IPS-18a (cell line): Measurements from ENCODE around the gene SLC43A1.
A peak's percentile ranks its signal among the peaks of the same experiment; 100 is the strongest.

Experiments used
- H3K27ac ChIP-seq: one replicate; pipeline ENCODE4 v1.5.1; 2013; ENCODE audit warnings: low read length
- H3K27me3 ChIP-seq: one replicate; pipeline ENCODE4 v1.6.1; 2013; ENCODE audit warnings: mild to moderate bottlenecking, low read length; ENCODE audit not compliant: control insufficient read depth, insufficient read depth
- H3K36me3 ChIP-seq: one replicate; pipeline ENCODE4 v1.6.1; 2013; ENCODE audit warnings: low read depth, low read length; ENCODE audit not compliant: control insufficient read depth
- H3K4me1 ChIP-seq: one replicate; pipeline ENCODE4 v1.6.1; 2013; ENCODE audit warnings: low read depth, low read length; ENCODE audit not compliant: control insufficient read depth
- H3K4me3 ChIP-seq: one replicate; pipeline ENCODE4 v1.5.1; 2013; ENCODE audit warnings: low read length
- H3K9ac ChIP-seq: one replicate; pipeline ENCODE4 v1.6.1; 2013; ENCODE audit warnings: mild to moderate bottlenecking, low read length, moderate library complexity
- H3K9me3 ChIP-seq: one replicate; pipeline ENCODE4 v1.6.1; 2013; ENCODE audit warnings: low read depth, low read length; ENCODE audit not compliant: control insufficient read depth

The SLC43A1 gene

DNA sequence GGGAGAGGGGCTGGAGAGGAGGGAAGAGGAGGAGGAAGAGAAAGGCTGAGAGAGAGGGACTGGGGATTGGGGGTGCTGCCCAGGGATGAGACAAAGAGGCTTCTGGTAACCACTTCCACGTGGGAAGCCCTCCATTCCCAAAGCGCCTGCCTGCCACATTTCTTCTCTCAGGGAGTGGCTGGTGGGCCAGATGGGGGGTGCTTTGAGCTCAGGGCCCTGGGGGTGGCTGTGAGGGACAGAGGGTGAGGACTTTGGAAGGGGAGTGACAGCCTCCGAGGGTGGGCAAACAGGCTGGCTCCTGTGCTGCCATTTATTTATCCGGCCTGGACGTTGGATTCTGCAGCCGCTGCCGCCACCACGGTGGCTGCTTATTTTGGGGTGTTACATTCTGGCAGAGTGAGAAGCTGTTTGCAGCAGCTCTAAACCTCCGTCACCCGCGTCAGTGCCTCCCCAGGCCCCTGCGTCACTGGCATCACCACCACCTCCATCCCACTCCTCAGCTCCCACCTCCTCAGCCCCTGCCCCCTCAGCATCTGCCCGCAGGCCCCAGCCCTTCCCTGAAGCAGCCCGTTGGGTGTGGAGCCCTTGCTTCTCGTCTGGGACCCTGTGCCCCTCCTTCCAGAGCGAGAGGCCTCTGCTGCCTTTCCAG is 53.5 kb downstream of the SLC43A1 start:
- Histone ChIP-seq H3K9me3 (no peaks in the 10 kb centered on the region), H3K27me3 (peaks cover 52% of the 10 kb centered on the region), H3K27ac (no peak overlapping the region), H3K4me1 (peaks cover 24% of the 10 kb centered on the region), H3K9ac (no peak overlapping the region), H3K36me3 (no peaks in the 10 kb centered on the region), H3K4me3 (peak overlapping the region; percentile 53)

DNA sequence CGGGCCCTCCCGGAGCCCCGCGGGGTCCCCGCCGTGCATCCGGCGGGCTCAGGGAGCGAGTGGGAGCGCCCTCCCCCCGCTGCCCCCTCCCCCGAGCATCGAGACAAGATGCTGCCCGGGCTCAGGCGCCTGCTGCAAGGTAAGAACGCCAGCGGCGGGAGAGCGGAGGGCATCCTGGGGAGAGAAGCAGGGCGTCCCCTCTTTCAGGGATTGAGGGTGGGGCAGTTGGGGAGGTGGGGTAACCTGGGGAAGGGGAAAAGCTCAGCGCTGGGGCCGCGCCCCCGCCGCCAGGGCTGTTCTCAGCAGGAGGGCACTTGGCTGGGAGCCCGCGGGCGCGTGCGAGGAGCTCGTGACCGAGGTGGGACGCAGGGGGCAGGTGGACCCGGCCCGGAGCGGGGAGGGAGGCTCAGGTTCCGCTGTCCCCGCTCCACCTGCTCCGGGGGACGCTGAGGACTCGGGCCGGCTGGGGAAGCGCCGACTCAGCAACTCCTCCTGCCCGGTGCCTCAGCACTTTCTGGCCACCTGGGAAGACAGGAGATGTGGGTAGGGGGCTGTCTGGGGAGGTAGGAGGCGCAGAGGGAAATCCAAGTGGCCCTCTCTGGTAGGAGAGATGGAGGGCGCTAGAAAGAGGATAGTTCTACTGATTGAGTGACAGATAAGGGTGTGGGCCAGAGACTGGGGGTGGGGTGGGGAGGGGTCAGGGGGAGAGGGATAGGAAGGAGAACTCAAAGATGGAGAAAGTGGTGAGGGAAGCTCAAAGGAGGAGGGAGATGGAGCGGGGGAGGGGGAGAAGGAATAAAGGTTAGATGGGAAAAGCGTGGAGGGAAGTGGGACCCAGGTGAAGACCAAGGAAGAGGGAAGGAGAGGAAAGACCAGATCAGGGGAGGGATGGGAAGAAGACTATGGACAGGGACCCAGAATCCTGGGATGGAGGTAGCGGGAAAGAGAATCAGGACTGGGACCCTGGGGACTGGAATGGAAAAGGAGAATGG is 54.4 kb downstream of the SLC43A1 start:
- H3K9me3 ChIP-seq: no peaks in the 10 kb centered on the region
- H3K27me3 ChIP-seq: peaks cover 56% of the 10 kb centered on the region

DNA sequence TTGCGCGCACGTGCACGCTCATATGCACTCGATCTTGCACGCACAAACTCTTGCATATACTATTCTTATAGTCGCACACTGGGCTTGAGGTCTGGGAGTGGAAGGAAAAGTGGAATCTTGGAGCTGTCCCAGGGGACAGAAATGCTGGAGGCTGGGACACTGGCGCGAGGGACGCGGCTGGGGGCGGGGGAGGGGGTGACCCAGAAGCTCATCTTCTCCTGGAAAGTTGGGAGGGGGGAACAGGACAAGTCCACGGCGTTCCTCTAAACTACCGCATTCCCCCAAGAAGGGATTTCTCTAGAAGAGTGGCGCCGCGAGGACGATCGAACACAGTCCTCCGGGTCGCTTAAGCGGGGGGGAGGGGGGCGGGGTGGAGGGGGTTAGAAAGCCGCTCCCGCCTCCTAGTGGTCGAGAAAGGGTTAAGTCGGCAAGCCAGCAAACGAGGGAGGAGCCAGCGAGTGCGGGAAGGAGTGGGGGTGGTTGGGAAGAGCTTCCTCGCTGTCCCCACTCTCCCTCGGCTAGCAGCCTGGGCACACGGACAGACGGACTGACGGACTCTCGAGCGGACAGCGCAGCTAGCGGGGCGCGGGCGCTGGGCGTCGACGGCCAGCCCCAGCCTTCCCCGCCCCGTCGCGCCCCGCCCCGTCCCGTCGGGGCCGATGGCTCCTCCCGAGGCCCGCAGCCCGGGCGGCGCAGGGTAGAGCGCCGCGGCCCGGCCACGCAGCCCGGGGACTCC is 55.3 kb downstream of the SLC43A1 start, which contains the start of gene RTN4RL2:
Gene RTN4RL2 (plus strand): TSS at position 507 of the 736 bp plus-strand sequence. CDS start 338 bp downstream, outside the sequence.
- Histone ChIP-seq H3K36me3 (no peaks in the 10 kb centered on the region), H3K9ac (peak within 1 kb of the TSS; percentile 33), H3K4me3 (peak within 1 kb of the TSS; percentile 53), H3K27me3 (peaks cover 60% of the 10 kb centered on the region), H3K27ac (no peak within 1 kb of the TSS), H3K9me3 (no peaks in the 10 kb centered on the region), H3K4me1 (peaks cover 25% of the 10 kb centered on the region)

More for the DNA sequence above, 54.4 kb downstream of the SLC43A1 start:
- Histone ChIP-seq H3K27ac (no peak overlapping the region), H3K4me3 (peak overlapping the region; percentile 53), H3K9ac (peak overlapping the region; percentile 33), H3K4me1 (peaks cover 25% of the 10 kb centered on the region), H3K36me3 (no peaks in the 10 kb centered on the region)

DNA sequence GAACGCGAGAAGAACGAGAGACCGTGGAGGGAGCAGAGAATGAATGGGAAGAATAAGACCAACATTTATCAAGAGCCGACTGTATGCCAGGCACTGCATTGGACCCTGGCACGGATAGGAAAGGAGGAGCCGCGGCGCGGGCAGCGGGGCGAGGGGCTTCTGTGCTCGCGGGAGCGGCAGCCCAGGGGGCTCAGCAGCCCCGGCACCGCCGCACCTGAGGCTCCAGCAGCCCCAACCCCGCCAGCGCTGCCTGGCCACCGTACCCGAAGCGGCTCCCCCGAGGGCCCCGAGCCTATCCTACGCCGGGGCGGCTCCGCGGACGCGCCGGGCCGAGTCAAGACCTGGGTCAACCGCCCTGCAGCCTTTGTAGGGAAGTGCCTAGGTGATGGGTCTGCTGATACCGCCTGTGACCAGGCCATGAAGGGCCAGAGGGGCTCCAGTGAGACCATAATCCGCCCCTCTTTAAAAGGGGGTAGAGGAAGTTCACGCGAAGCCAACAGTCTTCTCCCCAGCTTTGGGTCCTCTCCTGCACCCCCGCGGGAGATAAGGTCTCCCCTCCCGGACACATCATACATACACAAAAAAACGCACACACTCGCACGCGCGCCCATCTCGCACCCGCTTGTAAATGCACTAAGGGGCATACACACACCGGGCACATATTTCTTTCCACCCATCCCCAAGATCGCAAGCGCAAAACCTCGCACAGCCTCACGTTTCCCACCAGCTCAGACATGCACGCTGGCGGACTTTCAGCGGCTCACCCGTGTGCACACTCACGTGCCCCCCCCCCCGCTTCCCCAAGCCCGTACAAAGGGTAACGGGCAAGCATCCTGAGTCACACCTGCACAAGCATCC is 56.1 kb downstream of the SLC43A1 start:
- Histone ChIP-seq H3K36me3 (no peaks in the 10 kb centered on the region), H3K9ac (no peak overlapping the region), H3K27me3 (peaks cover 60% of the 10 kb centered on the region), H3K4me1 (peaks cover 25% of the 10 kb centered on the region), H3K9me3 (no peaks in the 10 kb centered on the region), H3K27ac (no peak overlapping the region), H3K4me3 (peak overlapping the region; percentile 53)

DNA sequence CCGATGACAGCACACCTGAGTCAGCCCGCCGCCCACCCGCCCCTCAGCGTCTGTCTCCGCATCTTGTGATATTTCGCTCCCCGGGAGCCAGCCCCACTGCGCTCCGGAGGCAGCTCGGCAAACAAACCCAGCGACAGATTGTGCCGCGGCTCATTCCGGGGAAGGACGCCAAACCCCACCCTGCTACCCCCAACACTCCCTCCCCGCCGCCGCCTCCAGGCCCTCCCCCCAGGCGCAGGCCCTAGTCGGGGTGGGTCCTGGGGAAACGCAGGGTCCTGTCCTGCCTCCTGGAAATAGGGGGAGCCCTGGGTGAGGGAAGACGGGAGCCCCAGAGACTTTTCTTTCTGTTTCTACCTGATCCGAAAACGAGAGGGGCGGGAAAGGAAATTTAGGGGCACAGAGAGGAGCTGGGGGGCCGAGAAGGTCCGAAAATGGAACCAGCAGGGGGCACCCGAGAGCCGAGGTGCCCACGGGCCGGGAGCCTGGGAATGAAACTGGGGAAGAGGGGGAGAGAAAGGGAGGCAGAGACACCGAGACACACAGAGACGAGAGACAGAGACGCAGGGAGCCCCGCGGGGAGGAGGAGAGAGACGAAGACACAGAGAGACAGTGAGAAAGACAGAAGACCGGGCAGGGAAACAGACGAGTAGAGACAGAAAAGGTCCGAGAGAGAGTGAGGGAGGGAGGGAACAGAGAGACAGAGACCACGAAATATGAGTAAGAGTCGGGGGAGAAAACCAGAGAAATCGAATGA is 56.9 kb downstream of the SLC43A1 start:
- Histone ChIP-seq H3K27me3 (peaks cover 60% of the 10 kb centered on the region), H3K9me3 (no peaks in the 10 kb centered on the region), H3K4me1 (peaks cover 19% of the 10 kb centered on the region), H3K9ac (no peak overlapping the region), H3K36me3 (no peaks in the 10 kb centered on the region), H3K27ac (no peak overlapping the region), H3K4me3 (peak overlapping the region; percentile 53)

DNA sequence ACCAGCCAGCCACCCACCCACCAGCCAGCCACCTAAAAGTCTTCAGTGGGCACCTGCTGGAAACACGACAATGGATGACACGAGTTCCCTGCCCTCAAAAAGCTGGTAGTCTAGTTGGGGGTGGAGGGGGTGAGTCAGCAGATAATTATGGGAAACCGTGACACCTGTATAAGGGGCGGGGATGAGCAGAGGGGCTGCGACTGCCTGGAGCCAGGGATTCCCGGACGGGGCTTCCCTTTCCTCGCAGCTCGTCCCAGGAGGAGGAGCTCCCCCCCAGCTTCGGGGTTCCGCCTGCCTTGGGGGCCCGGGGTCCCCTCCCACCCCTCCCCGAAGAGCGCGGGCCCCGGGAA is 57.5 kb downstream of the SLC43A1 start:
- Histone ChIP-seq H3K4me1 (peaks cover 14% of the 10 kb centered on the region), H3K9me3 (no peaks in the 10 kb centered on the region), H3K9ac (no peak overlapping the region), H3K27me3 (peaks cover 57% of the 10 kb centered on the region), H3K27ac (no peak overlapping the region), H3K36me3 (no peaks in the 10 kb centered on the region), H3K4me3 (peak overlapping the region; percentile 53)

DNA sequence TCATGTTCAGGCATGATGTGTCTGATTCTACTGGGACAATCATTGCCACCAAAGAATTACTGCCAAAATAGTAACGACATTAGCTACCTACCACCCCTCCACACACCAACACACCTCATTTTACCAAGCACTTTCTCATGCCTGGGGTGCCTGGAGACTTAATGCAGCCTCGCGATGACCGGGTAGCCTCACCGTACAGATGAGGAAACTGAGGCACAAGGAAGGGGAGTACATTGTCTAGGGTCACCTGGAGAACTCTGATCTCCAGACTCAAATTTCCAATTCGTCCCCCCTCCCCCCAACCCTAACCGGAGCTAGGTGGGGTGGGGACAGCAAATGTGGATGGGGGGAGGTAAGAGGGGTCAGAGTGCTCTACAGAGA is 57.9 kb downstream of the SLC43A1 start:
- Histone ChIP-seq H3K9me3 (no peaks in the 10 kb centered on the region), H3K27ac (no peak overlapping the region), H3K9ac (no peak overlapping the region), H3K27me3 (peaks cover 57% of the 10 kb centered on the region), H3K4me3 (peak overlapping the region; percentile 53), H3K36me3 (no peaks in the 10 kb centered on the region), H3K4me1 (peaks cover 13% of the 10 kb centered on the region)

DNA sequence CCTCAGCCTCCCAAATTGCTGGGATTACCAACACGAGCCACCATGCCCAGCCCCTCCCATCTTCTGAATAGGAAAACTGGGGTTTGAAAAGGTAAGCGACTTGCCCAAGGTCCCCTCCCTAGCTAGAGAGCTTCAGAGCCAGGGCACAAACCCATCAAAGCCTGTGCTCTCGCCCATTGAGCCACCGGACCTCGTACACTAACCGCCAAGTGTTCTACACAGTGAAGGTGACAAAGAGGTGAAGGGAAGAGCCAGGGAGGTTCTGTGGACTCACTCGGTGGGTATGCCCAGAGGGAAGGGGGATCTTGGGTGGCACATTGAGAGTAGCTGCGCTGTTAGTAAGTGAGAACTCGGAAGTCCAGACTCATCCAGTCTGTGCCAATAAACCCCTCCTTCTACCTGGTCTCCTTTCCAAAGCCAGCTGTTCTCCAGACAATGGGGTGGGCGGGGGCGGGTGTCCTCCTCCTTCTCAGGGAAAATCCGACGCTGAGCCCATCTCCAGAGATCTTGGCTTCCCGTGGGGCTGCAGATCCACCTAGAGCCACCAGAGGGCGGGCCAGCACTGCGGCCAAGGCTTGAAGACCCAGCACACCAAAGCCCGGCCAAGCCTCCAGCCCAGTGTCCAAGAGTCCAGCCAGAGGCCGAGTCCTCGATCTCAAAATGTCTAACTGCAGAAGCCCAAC is 58.4 kb downstream of the SLC43A1 start:
- Histone ChIP-seq H3K27ac (no peak overlapping the region), H3K4me3 (peak overlapping the region; percentile 53), H3K36me3 (no peaks in the 10 kb centered on the region), H3K9me3 (no peaks in the 10 kb centered on the region), H3K4me1 (peaks cover 13% of the 10 kb centered on the region), H3K27me3 (peaks cover 57% of the 10 kb centered on the region), H3K9ac (no peak overlapping the region)

DNA sequence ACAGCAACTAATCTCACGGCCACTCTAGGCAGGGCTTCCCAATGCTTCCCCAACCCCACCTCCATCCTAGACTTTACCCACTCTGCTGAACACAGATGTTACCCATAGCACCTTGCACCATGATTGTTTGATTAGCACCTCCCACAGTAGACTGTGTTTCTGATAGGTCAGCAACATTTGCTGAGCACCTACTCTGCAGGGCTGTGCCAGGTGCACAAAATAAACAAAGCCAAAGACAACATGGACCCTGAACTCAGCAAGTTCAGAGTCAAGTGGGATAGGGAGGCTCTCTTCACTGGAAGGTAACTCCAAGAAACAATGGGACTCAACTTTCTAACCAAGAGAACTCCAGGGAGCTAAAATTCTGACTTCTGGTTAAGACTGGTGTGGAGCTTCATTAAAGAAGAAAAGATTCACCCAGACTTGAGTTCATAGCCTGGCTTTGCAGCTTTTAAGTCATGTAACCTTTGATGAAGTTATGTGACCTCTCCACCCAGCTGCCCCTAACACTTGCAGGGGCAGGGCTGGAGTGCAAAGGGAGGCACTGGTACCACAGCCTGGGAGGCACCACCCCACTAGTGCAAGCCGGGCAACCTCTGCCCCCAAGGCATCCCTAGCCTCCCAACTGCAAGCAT is 61.8 kb downstream of the SLC43A1 start:
- peaks cover 46% of the 10 kb centered on the region for H3K27me3 ChIP-seq
- no peaks in the 10 kb centered on the region for H3K9me3 ChIP-seq
- H3K4me1 ChIP-seq: peaks cover 9% of the 10 kb centered on the region
- H3K27ac ChIP-seq: no peak overlapping the region
- H3K9ac ChIP-seq: no peak overlapping the region
- H3K36me3 ChIP-seq: no peaks in the 10 kb centered on the region
- no peak overlapping the region for H3K4me3 ChIP-seq
